ENCODE results near the gene PWP2.
"Not testable (repeated sequence)": the region's sequence is repeated elsewhere in the genome, so short reads cannot be mapped to it uniquely, and the experiment has no call there.

GRCh38 chr21:44145616-44146015 is 38.4 kb downstream of the PWP2 start:
- not testable (repeated sequence) for TF ChIP-seq CTCF (optimal IDR thresholded peaks at IDR 0.05 in 1 of 3, IDR thresholded peaks at IDR 0.05 in 1 of 3, conservative IDR thresholded peaks at IDR 0.05 in 1 of 3; ENCODE audit: extremely low read depth in 1 of 3, insufficient read depth in 2 of 3, low read length in 3 of 3); EZH2 (IDR thresholded peaks at IDR 0.05; ENCODE audit: low read length)

Data from keratinocyte (primary cell).